HG02678 (cell line): ENCODE results near the gene RNF224.
A peak's percentile ranks its signal among the peaks of the same experiment; 100 is the strongest.

Source experiments
- ATAC-seq: cut with Tn5 transposase; IDR thresholded peaks from one replicate; pipeline ENCODE4 v1.9.1; 2021; ENCODE audit warnings: mild to moderate bottlenecking, moderate library complexity; ENCODE audit not compliant: unreplicated experiment

The RNF224 gene

GRCh38 chr9:137213160-137214060 is 13.9 kb upstream of the RNF224 start:
- ATAC-seq, result no peak

GRCh38 chr9:137214620-137215019 is 12.7 kb upstream of the RNF224 start:
- ATAC-seq, result no peak

- ATAC-seq, result no peak
Observed at GRCh38 chr9:137215196-137215986, 11.9 kb upstream of the RNF224 start.

- no peak for ATAC-seq
Observed at GRCh38 chr9:137216188-137216965, 10.9 kb upstream of the RNF224 start.

GRCh38 chr9:137217276-137218211 is 9.8 kb upstream of the RNF224 start:
- ATAC-seq, result no peak

GRCh38 chr9:137218212-137218753 is 9.0 kb upstream of the RNF224 start:
- ATAC-seq, result no peak

GRCh38 chr9:137218754-137219271 is 8.5 kb upstream of the RNF224 start:
- no peak for ATAC-seq

- no peak for ATAC-seq
Observed at GRCh38 chr9:137219757-137220316, 7.5 kb upstream of the RNF224 start.

- ATAC-seq, result no peak
Observed at GRCh38 chr9:137220317-137221094, 6.8 kb upstream of the RNF224 start.

- no peak for ATAC-seq
Observed at GRCh38 chr9:137221095-137221505, 6.2 kb upstream of the RNF224 start.

- ATAC-seq, result no peak
Observed at GRCh38 chr9:137221506-137222111, 5.7 kb upstream of the RNF224 start.

- peak; percentile 3 for ATAC-seq
Observed at GRCh38 chr9:137222190-137223077, 4.9 kb upstream of the RNF224 start, which contains the start of gene RNF208. RNF208 (minus strand) TSS chr9:137222240; CDS start chr9:137221212, 1,028 bp downstream.

GRCh38 chr9:137223078-137223970 is 4.0 kb upstream of the RNF224 start:
- ATAC-seq, result peak; percentile 69

GRCh38 chr9:137224830-137225694 is 2.2 kb upstream of the RNF224 start, which contains the start of gene CYSRT1:
CYSRT1 (plus strand) TSS chr9:137225174; CDS start chr9:137225622, 448 bp downstream.
- ATAC-seq, result no peak
